SK-N-SH treated with all-trans-retinoic acid at 6 μM for 48 hours (cell line): ENCODE results near the gene GID8.

Source experiments
- ATAC-seq: fragments of 200-7000 bp; cut with Tn5 transposase; 3 replicates; pipeline ENCODE4 v1.9.1; 2020; ENCODE audit warnings: mild to moderate bottlenecking, moderate library complexity
- CSDC2 ChIP-seq: fragments of 250-450 bp; sonication (Bioruptor Pico); IDR thresholded peaks from 2 replicates; pipeline ENCODE4 v1.5.0; 2020; ENCODE audit warnings: mild to moderate bottlenecking, moderate library complexity
- GLIS3 ChIP-seq: fragments of 250-450 bp; sonication (Bioruptor Pico); IDR thresholded peaks from 2 replicates; pipeline ENCODE4 v1.5.0; 2020; ENCODE audit warnings: mild to moderate bottlenecking, moderate library complexity
- ISL1 ChIP-seq: fragments of 250-450 bp; sonication (Bioruptor Pico); IDR thresholded peaks from 2 replicates; pipeline ENCODE4 v2.1.2; 2022; ENCODE audit warnings: mild to moderate bottlenecking, moderate library complexity
- OSR1 ChIP-seq: fragments of 250-450 bp; sonication (Bioruptor Pico); IDR thresholded peaks from 2 replicates; pipeline ENCODE4 v1.8.0; 2022; ENCODE audit warnings: moderate library complexity, mild to moderate bottlenecking, inconsistent platforms
- POU6F1 ChIP-seq: fragments of 250-450 bp; sonication (Bioruptor Pico); IDR thresholded peaks from 2 replicates; pipeline ENCODE4 v1.8.0; 2021; ENCODE audit warnings: low read depth, mild to moderate bottlenecking, moderate library complexity, borderline replicate concordance
- PPARA ChIP-seq: fragments of 250-450 bp; sonication (Bioruptor Pico); IDR thresholded peaks from 2 replicates; pipeline ENCODE4 v1.5.0; 2020; ENCODE audit warnings: mild to moderate bottlenecking, borderline replicate concordance
- RARB ChIP-seq: fragments of 250-450 bp; sonication (Bioruptor Pico); IDR thresholded peaks from 2 replicates; pipeline ENCODE4 v1.8.0; 2021; ENCODE audit warnings: mild to moderate bottlenecking, moderate library complexity
- SNAI2 ChIP-seq: fragments of 250-450 bp; sonication (Bioruptor Pico); IDR thresholded peaks from 2 replicates; pipeline ENCODE4 v1.5.0; 2020; ENCODE audit warnings: mild to moderate bottlenecking, moderate library complexity
- TCF4 ChIP-seq: fragments of 250-450 bp; sonication (Bioruptor Pico); IDR thresholded peaks from 2 replicates; pipeline ENCODE4 v1.8.0; 2021; ENCODE audit warnings: mild to moderate bottlenecking, moderate library complexity, borderline replicate concordance
- TOX ChIP-seq: fragments of 250-450 bp; sonication (Bioruptor Pico); IDR thresholded peaks from 2 replicates; pipeline ENCODE4 v1.8.0; 2021; ENCODE audit warnings: mild to moderate bottlenecking, moderate library complexity, borderline replicate concordance
- TSHZ2 ChIP-seq: fragments of 250-450 bp; sonication (Bioruptor Pico); IDR thresholded peaks from 2 replicates; pipeline ENCODE4 v1.5.0; 2020; ENCODE audit warnings: mild to moderate bottlenecking, moderate library complexity
- ZC3H10 ChIP-seq: fragments of 250-450 bp; sonication (Bioruptor Pico); IDR thresholded peaks from 2 replicates; pipeline ENCODE4 v1.5.1; 2021; ENCODE audit warnings: mild to moderate bottlenecking, moderate library complexity
- ZFP3 ChIP-seq: fragments of 250-450 bp; sonication (Bioruptor Pico); IDR thresholded peaks from 2 replicates; pipeline ENCODE4 v1.5.0; 2020; ENCODE audit warnings: mild to moderate bottlenecking, moderate library complexity
- ZNF565 ChIP-seq: fragments of 450-650 bp; formaldehyde crosslinking; conservative IDR thresholded peaks from 2 replicates; pipeline ENCODE4 v1.5.0; 2020; ENCODE audit warnings: low read depth, mild to moderate bottlenecking, moderate library complexity
- ZNF70 ChIP-seq: fragments of 450-650 bp; formaldehyde crosslinking; IDR thresholded peaks from 2 replicates; pipeline ENCODE4 v1.5.0; 2020; ENCODE audit warnings: mild to moderate bottlenecking, moderate library complexity
- ZNF8 ChIP-seq: fragments of 450-650 bp; formaldehyde crosslinking; IDR thresholded peaks from 2 replicates; pipeline ENCODE4 v1.5.0; 2020; ENCODE audit warnings: mild to moderate bottlenecking, moderate library complexity
- TF ChIP-seq, protein P1 (sequence below): fragments of 250-450 bp; sonication (Bioruptor Pico); IDR thresholded peaks from 2 replicates; pipeline ENCODE4 v1.8.0; 2020; ENCODE audit warnings: mild to moderate bottlenecking, moderate library complexity, borderline replicate concordance
- TF ChIP-seq, protein P2 (sequence below): fragments of 250-450 bp; sonication (Bioruptor Pico); IDR thresholded peaks from 2 replicates; pipeline ENCODE4 v1.5.1; 2021; ENCODE audit warnings: mild to moderate bottlenecking, moderate library complexity

GID8 gene

DNA sequence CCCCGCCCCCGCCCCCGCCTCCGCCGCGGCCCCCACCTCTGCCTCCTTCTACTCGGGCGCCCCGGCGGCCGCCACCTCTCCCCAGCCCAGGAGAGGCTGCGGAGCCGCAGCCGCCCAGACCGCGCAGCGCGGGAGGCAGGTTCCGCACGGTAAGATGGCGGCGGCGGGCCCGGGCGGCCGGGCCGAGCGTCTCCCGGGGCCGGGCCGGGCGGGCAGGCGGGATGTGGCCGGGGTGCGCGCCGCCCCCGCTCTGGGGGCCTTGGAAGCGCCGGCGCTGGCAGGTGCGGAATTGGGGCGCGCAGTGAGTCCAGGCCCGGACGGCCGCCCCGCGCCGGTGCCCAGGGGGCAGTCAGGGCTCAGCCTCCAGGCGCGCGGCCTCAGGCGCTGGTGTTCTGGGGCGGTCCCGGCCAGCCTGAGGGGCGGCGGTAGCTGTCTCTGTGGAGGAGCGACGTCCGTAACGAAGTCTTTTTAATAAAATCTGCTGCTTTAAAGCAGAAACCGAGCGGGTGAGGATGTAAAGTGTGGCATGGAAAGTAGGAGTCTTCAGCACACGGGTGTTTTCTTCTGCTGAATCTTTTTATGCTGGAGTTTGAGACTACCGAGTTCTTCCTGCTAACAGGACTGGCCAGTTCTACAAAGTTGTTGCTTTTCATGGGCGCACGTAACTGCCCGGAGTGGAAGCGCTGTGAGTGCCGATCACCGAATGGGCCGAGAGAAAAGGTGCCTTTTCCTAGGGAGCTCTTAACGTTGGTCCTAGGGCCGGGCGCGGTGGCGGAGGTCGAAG lies at the start of gene GID8:
GID8 (plus strand) TSS at position 43 of the 784 bp plus-strand sequence. CDS start 3,356 bp downstream, outside the sequence.
- ATAC-seq: peak; percentile 63
- no peak for TF ChIP-seq TCF4
- no peak for TF ChIP-seq ZC3H10 (CRISPR knock-in tag)
- TF ChIP-seq ZNF8 (CRISPR knock-in tag): no peak
- TF ChIP-seq ZNF565: no peak
- TF ChIP-seq ZNF70 (CRISPR knock-in tag): no peak
- no peak for TF ChIP-seq CSDC2 (CRISPR knock-in tag)
- TF ChIP-seq OSR1 (CRISPR knock-in tag): no peak
- TF ChIP-seq, protein P1, sequence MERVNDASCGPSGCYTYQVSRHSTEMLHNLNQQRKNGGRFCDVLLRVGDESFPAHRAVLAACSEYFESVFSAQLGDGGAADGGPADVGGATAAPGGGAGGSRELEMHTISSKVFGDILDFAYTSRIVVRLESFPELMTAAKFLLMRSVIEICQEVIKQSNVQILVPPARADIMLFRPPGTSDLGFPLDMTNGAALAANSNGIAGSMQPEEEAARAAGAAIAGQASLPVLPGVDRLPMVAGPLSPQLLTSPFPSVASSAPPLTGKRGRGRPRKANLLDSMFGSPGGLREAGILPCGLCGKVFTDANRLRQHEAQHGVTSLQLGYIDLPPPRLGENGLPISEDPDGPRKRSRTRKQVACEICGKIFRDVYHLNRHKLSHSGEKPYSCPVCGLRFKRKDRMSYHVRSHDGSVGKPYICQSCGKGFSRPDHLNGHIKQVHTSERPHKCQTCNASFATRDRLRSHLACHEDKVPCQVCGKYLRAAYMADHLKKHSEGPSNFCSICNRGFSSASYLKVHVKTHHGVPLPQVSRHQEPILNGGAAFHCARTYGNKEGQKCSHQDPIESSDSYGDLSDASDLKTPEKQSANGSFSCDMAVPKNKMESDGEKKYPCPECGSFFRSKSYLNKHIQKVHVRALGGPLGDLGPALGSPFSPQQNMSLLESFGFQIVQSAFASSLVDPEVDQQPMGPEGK (CRISPR knock-in tag): no peak
- no peak for TF ChIP-seq POU6F1
- no peak for TF ChIP-seq GLIS3
- no peak for TF ChIP-seq ISL1 (CRISPR knock-in tag)
- TF ChIP-seq RARB: no peak
- no peak for TF ChIP-seq TSHZ2 (CRISPR knock-in tag)
- TF ChIP-seq PPARA: no peak
- TF ChIP-seq, protein P2, sequence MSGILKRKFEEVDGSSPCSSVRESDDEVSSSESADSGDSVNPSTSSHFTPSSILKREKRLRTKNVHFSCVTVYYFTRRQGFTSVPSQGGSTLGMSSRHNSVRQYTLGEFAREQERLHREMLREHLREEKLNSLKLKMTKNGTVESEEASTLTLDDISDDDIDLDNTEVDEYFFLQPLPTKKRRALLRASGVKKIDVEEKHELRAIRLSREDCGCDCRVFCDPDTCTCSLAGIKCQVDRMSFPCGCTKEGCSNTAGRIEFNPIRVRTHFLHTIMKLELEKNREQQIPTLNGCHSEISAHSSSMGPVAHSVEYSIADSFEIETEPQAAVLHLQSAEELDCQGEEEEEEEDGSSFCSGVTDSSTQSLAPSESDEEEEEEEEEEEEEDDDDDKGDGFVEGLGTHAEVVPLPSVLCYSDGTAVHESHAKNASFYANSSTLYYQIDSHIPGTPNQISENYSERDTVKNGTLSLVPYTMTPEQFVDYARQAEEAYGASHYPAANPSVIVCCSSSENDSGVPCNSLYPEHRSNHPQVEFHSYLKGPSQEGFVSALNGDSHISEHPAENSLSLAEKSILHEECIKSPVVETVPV: no peak

GRCh38 chr20:62888406-62888805 lies 49.5 kb upstream of the GID8 start:
- no peak for ATAC-seq
- TF ChIP-seq SNAI2 (CRISPR knock-in tag) (no peak), ZNF8 (CRISPR knock-in tag) (no peak)

DNA sequence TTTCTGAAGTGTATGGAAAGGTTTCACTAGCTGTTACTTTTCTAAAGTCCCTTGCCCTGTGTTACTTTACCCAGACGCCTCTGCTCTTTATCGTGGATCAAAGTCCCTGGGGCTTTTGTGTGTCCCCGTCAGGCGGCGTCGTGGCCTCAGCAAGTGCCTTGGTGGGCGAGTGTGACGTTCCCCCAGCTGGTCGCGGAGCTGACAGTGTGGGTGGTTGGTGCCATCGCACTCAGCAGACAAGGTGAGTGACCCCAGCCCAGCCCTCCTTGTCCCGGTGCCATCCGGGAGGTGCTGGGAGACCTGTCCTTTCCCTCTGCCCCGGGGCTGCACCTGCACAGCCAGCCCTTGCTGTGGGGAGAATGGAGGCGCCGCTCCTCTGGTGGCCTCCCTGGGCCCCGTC lies 49.0 kb upstream of the GID8 start:
- TF ChIP-seq ZC3H10 (CRISPR knock-in tag) (no peak), SNAI2 (CRISPR knock-in tag) (no peak)
- ATAC-seq: no peak

GRCh38 chr20:62889411-62889810 lies 48.5 kb upstream of the GID8 start:
- TF ChIP-seq ZNF8 (CRISPR knock-in tag) (no peak), TCF4 (no peak)
- TF ChIP-seq, protein P2: no peak
- ATAC-seq: no peak

DNA sequence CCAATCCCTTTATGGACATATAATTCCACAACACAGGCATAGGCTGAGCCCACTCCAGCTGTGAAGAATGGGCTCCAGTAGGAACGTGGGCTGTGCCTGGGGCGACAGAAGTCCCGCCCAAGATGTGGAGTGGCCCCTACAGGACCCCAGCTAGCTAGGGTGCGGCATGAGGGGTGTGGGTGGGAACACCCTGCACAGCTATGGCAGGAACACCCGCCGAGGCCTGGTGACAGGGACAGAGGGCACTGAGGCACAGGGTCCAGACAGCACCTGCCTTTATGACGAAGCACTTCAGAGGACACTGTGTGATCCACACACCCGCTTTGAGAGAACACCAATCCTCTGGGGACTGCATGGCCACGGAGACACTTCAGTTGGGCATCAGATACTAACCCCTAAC lies 48.1 kb upstream of the GID8 start:
- no peak for ATAC-seq
- no peak for TF ChIP-seq ZFP3 (CRISPR knock-in tag)
- no peak for TF ChIP-seq RARB
- TF ChIP-seq ZNF70 (CRISPR knock-in tag): no peak
- no peak for TF ChIP-seq SNAI2 (CRISPR knock-in tag)
- TF ChIP-seq, protein P2: no peak
- no peak for TF ChIP-seq TOX (CRISPR knock-in tag)
- TF ChIP-seq ISL1 (CRISPR knock-in tag): no peak
